Memory B cell (primary cell): ENCODE measurements around the gene MESD.

ENCODE experiments used
- ATAC-seq: fragments of 150-1000 bp; cut with Tn5 transposase; 2 replicates; pipeline ENCODE4 v1.10.0; 2021; ENCODE audit warnings: low read depth, mild to moderate bottlenecking, moderate library complexity
- DNase-seq, 2 donors: peaks; one replicate each; pipeline ENCODE4 v3.0.0; 2022; ENCODE audit warnings: low spot score in 2 of 2
- H3K27ac Mint-ChIP-seq: one replicate; pipeline ENCODE4 v1.8.0; 2022; ENCODE audit warnings: mild to moderate bottlenecking, moderate library complexity, mixed read lengths
- H3K27me3 Mint-ChIP-seq: one replicate; pipeline ENCODE4 v1.8.0; 2022; ENCODE audit warnings: mixed read lengths
- H3K36me3 Mint-ChIP-seq: one replicate; pipeline ENCODE4 v1.8.0; 2022; ENCODE audit warnings: mild to moderate bottlenecking, mixed read lengths
- H3K4me1 Mint-ChIP-seq: one replicate; pipeline ENCODE4 v1.8.0; 2022; ENCODE audit warnings: mixed read lengths
- H3K4me3 Mint-ChIP-seq: one replicate; pipeline ENCODE4 v1.8.0; 2022; ENCODE audit warnings: mild to moderate bottlenecking, moderate library complexity, mixed read lengths
- H3K9me3 Mint-ChIP-seq: one replicate; pipeline ENCODE4 v1.8.0; 2022; ENCODE audit warnings: mixed read lengths

The MESD gene

GRCh38 chr15:80953001-80953952, 36.3 kb downstream of the MESD start:
- H3K4me1 Mint-ChIP-seq: peaks cover 9% of the 10 kb centered on the region
- no peaks in the 10 kb centered on the region for H3K9me3 Mint-ChIP-seq
- peaks cover 39% of the 10 kb centered on the region for H3K36me3 Mint-ChIP-seq
- DNase-seq (no peak), ATAC-seq (no peak)
- H3K27ac Mint-ChIP-seq: no peak overlapping the region
- H3K27me3 Mint-ChIP-seq: no peaks in the 10 kb centered on the region
- no peak overlapping the region for H3K4me3 Mint-ChIP-seq

- H3K27ac Mint-ChIP-seq: no peak overlapping the region
- H3K36me3 Mint-ChIP-seq: peaks cover 43% of the 10 kb centered on the region
- H3K9me3 Mint-ChIP-seq: no peaks in the 10 kb centered on the region
- ATAC-seq: no peak
- no peaks in the 10 kb centered on the region for H3K27me3 Mint-ChIP-seq
- peaks cover 7% of the 10 kb centered on the region for H3K4me1 Mint-ChIP-seq
- DNase-seq: no peak
- no peak overlapping the region for H3K4me3 Mint-ChIP-seq
Observed at GRCh38 chr15:80951941-80952340, 37.7 kb downstream of the MESD start.

GRCh38 chr15:80950291-80951078, 39.1 kb downstream of the MESD start:
- H3K9me3 Mint-ChIP-seq: no peaks in the 10 kb centered on the region
- DNase-seq (no peak), ATAC-seq (no peak)
- H3K4me1 Mint-ChIP-seq: peaks cover 12% of the 10 kb centered on the region
- H3K27ac Mint-ChIP-seq: no peak overlapping the region
- no peak overlapping the region for H3K4me3 Mint-ChIP-seq
- peaks cover 50% of the 10 kb centered on the region for H3K36me3 Mint-ChIP-seq
- no peaks in the 10 kb centered on the region for H3K27me3 Mint-ChIP-seq

- peaks cover 49% of the 10 kb centered on the region for H3K36me3 Mint-ChIP-seq
- H3K27ac Mint-ChIP-seq: no peak overlapping the region
- H3K4me1 Mint-ChIP-seq: peaks cover 14% of the 10 kb centered on the region
- no peak overlapping the region for H3K4me3 Mint-ChIP-seq
- H3K9me3 Mint-ChIP-seq: no peaks in the 10 kb centered on the region
- no peaks in the 10 kb centered on the region for H3K27me3 Mint-ChIP-seq
- ATAC-seq (no peak), DNase-seq (no peak)
Observed at GRCh38 chr15:80949756-80950155, 39.9 kb downstream of the MESD start.

GRCh38 chr15:80948651-80949292, 40.8 kb downstream of the MESD start:
- Mint-ChIP-seq H3K9me3 (no peaks in the 10 kb centered on the region), H3K4me1 (peaks cover 14% of the 10 kb centered on the region), H3K27ac (no peak overlapping the region), H3K27me3 (no peaks in the 10 kb centered on the region), H3K4me3 (no peak overlapping the region), H3K36me3 (peaks cover 47% of the 10 kb centered on the region)
- DNase-seq (no peak), ATAC-seq (no peak)

GRCh38 chr15:80946576-80946975, 43.0 kb downstream of the MESD start:
- H3K36me3 Mint-ChIP-seq: peaks cover 40% of the 10 kb centered on the region
- H3K9me3 Mint-ChIP-seq: no peaks in the 10 kb centered on the region
- ATAC-seq (no peak), DNase-seq (no peak)
- H3K27ac Mint-ChIP-seq: no peak overlapping the region
- H3K27me3 Mint-ChIP-seq: no peaks in the 10 kb centered on the region
- H3K4me3 Mint-ChIP-seq: no peak overlapping the region
- H3K4me1 Mint-ChIP-seq: peaks cover 12% of the 10 kb centered on the region

GRCh38 chr15:80945605-80946004, 44.0 kb downstream of the MESD start:
- Mint-ChIP-seq H3K27me3 (no peaks in the 10 kb centered on the region), H3K36me3 (peaks cover 39% of the 10 kb centered on the region), H3K9me3 (no peaks in the 10 kb centered on the region), H3K4me3 (no peak overlapping the region), H3K4me1 (peaks cover 12% of the 10 kb centered on the region), H3K27ac (no peak overlapping the region)
- ATAC-seq (no peak), DNase-seq (no peak)

- Mint-ChIP-seq H3K9me3 (no peaks in the 10 kb centered on the region), H3K27me3 (no peaks in the 10 kb centered on the region), H3K4me1 (peaks cover 12% of the 10 kb centered on the region), H3K4me3 (no peak overlapping the region), H3K36me3 (peaks cover 36% of the 10 kb centered on the region), H3K27ac (no peak overlapping the region)
- DNase-seq (no peak), ATAC-seq (no peak)
Observed at GRCh38 chr15:80944818-80945217, 44.8 kb downstream of the MESD start.

GRCh38 chr15:80942746-80943565, 46.7 kb downstream of the MESD start:
- Mint-ChIP-seq H3K4me1 (peaks cover 12% of the 10 kb centered on the region), H3K4me3 (no peak overlapping the region), H3K27me3 (no peaks in the 10 kb centered on the region), H3K36me3 (peaks cover 27% of the 10 kb centered on the region), H3K9me3 (no peaks in the 10 kb centered on the region), H3K27ac (no peak overlapping the region)
- DNase-seq (no peak), ATAC-seq (no peak)

GRCh38 chr15:80942266-80942665, 47.4 kb downstream of the MESD start:
- Mint-ChIP-seq H3K27ac (no peak overlapping the region), H3K36me3 (peaks cover 26% of the 10 kb centered on the region)
- ATAC-seq: no peak

GRCh38 chr15:80940851-80941250, 48.8 kb downstream of the MESD start:
- Mint-ChIP-seq H3K27me3 (no peaks in the 10 kb centered on the region), H3K4me1 (peaks cover 6% of the 10 kb centered on the region), H3K36me3 (peaks cover 23% of the 10 kb centered on the region), H3K9me3 (no peaks in the 10 kb centered on the region), H3K4me3 (no peak overlapping the region), H3K27ac (no peak overlapping the region)
- ATAC-seq: no peak
- DNase-seq: no peak

More at GRCh38 chr15:80942266-80942665, 47.4 kb downstream of the MESD start:
- peaks cover 12% of the 10 kb centered on the region for H3K4me1 Mint-ChIP-seq
- H3K9me3 Mint-ChIP-seq: no peaks in the 10 kb centered on the region
- no peaks in the 10 kb centered on the region for H3K27me3 Mint-ChIP-seq
- no peak overlapping the region for H3K4me3 Mint-ChIP-seq
- DNase-seq: no peak

GRCh38 chr15:80940331-80940730, 49.3 kb downstream of the MESD start:
- Mint-ChIP-seq H3K4me3 (no peak overlapping the region), H3K36me3 (peaks cover 22% of the 10 kb centered on the region), H3K27ac (no peak overlapping the region), H3K27me3 (no peaks in the 10 kb centered on the region), H3K9me3 (no peaks in the 10 kb centered on the region), H3K4me1 (peaks cover under 1% of the 10 kb centered on the region)
- DNase-seq (no peak), ATAC-seq (no peak)

- Mint-ChIP-seq H3K36me3 (peaks cover 29% of the 10 kb centered on the region), H3K4me1 (peaks cover 4% of the 10 kb centered on the region), H3K4me3 (no peak overlapping the region), H3K27ac (no peak overlapping the region), H3K27me3 (no peaks in the 10 kb centered on the region), H3K9me3 (no peaks in the 10 kb centered on the region)
- no peak for DNase-seq
- ATAC-seq: no peak
Observed at GRCh38 chr15:80939216-80939615, 50.4 kb downstream of the MESD start.
